K562 (cell line): Measurements from ENCODE around the gene ADAM30. TPM values are rescaled to one million over a fixed set of nuclear protein-coding genes. Genes with fewer than 3 reads are reported as not detected.

Experiments used
- ATAC-seq: fragments of 200-7000 bp; cut with Tn5 transposase; 3 replicates; pipeline ENCODE4 v1.9.1; 2020; ENCODE audit warnings: moderate library complexity
- BruUV-seq: library from RNA; stranded (reverse); fragments of 400-500 nt; replicated peaks from 2 replicates; lab custom pipeline; 2021; lab: Mats Ljungman, UMichigan
- CTCF ChIA-PET: fragments of 300-600 bp; formaldehyde crosslinking; extraction: SDS; loops from one replicate; lab custom pipeline; 2021; ENCODE audit warnings: low intra/inter-chr PET ratio; lab: Yijun Ruan, JAX
- POLR2A ChIA-PET: fragments of 300-600, 350-650 bp; sonication (Branson Sonifier 250); formaldehyde crosslinking; extraction: SDS; loops from one replicate; lab custom pipeline; 2021; ENCODE audit warnings: antibody characterized with exemption, inconsistent platforms; lab: Yijun Ruan, JAX
- DNase-seq, 4 experiments: peaks; one replicate each; pipeline versions ENCODE4 v3.0.0 to v3.0.0-alpha.2; 2011 to 2018; ENCODE audit warnings: low spot score in 3 of 4, mixed read lengths in 3 of 4; ENCODE audit errors: extremely low read depth in 1 of 4
- FAIRE-seq: peaks from 2 replicates; lab custom pipeline; 2011; peaks lifted over from hg19 to GRCh38; lab: Jason Lieb, UNC
- H2AFZ ChIP-seq: 2 replicates; pipeline ENCODE4 v1.6.0; 2011; ENCODE audit warnings: low read depth, low read length, control low read depth, inconsistent platforms
- H3K27ac ChIP-seq: fragments of 200-600 bp; 3 replicates; pipeline ENCODE4 v1.8.0; 2011; ENCODE audit warnings: low read depth, mild to moderate bottlenecking, control low read depth, inconsistent platforms, low read length, moderate library complexity, mixed read lengths; ENCODE audit errors: extremely low read depth
- H3K27me3 ChIP-seq, 2 experiments: fragments of 300-600 bp in 1 of 2; 2 replicates in 1 of 2; 3 replicates in 1 of 2; pipeline versions ENCODE4 v1.6.0 to v1.8.0; 2011; ENCODE audit warnings: inconsistent platforms in 2 of 2, low read length in 2 of 2, mild to moderate bottlenecking in 1 of 2, mixed read lengths in 1 of 2, moderate library complexity in 1 of 2; ENCODE audit not compliant: control insufficient read depth in 2 of 2, insufficient read depth in 2 of 2
- H3K36me3 ChIP-seq: fragments of 300-600 bp; 3 replicates; pipeline ENCODE4 v1.8.0; 2011; ENCODE audit warnings: mild to moderate bottlenecking, low read length, inconsistent platforms; ENCODE audit not compliant: control insufficient read depth, insufficient read depth
- H3K4me1 ChIP-seq, 2 experiments: fragments of 200-600 bp in 1 of 2; replicated peaks in 1 of 2; 2 replicates in 1 of 2; 3 replicates in 1 of 2; pipeline versions ENCODE4 v1.5.1 to v1.8.0; 2011; ENCODE audit warnings: inconsistent platforms in 2 of 2, low read length in 2 of 2, mild to moderate bottlenecking in 1 of 2, mixed read lengths in 1 of 2, moderate library complexity in 1 of 2; ENCODE audit not compliant: control insufficient read depth in 2 of 2, insufficient read depth in 2 of 2
- H3K4me2 ChIP-seq: 2 replicates; pipeline ENCODE4 v1.6.1; 2011; ENCODE audit warnings: low read length, control low read depth, inconsistent platforms, mixed read lengths; ENCODE audit not compliant: insufficient read depth
- H3K4me3 ChIP-seq: fragments of 200-600 bp; sonication (generic), shearing (Covaris generic); 2 replicates; pipeline ENCODE4 v1.5.1; 2016; ENCODE audit warnings: control low read depth, inconsistent platforms
- H3K79me2 ChIP-seq: fragments of 200-600 bp; 3 replicates; pipeline ENCODE4 v1.8.0; 2011; ENCODE audit warnings: low read length, inconsistent platforms; ENCODE audit not compliant: control insufficient read depth, insufficient read depth
- H3K9ac ChIP-seq, 2 experiments: 2 replicates each; pipeline versions ENCODE4 v1.6.0 to v1.6.1; 2011; ENCODE audit warnings: low read depth in 2 of 2, low read length in 2 of 2, control low read depth in 1 of 2, inconsistent platforms in 1 of 2, mild to moderate bottlenecking in 1 of 2, mixed read lengths in 1 of 2; ENCODE audit not compliant: insufficient read depth in 1 of 2
- H3K9me1 ChIP-seq: one replicate; pipeline ENCODE4 v1.6.0; 2011; ENCODE audit warnings: inconsistent platforms, mild to moderate bottlenecking, low read length, moderate library complexity; ENCODE audit not compliant: control insufficient read depth, insufficient read depth
- H3K9me3 ChIP-seq: replicated peaks from 2 replicates; pipeline ENCODE4 v1.5.1; 2011; ENCODE audit warnings: low read depth, low read length, inconsistent platforms; ENCODE audit not compliant: control insufficient read depth, insufficient read depth
- H4K20me1 ChIP-seq: replicated peaks from 2 replicates; pipeline ENCODE4 v1.6.1; 2011; ENCODE audit warnings: low read length, inconsistent platforms, mixed read lengths; ENCODE audit not compliant: control insufficient read depth, insufficient read depth
- DDX20 ChIP-seq: fragments of 450-650 bp; IDR thresholded peaks from 2 replicates; pipeline ENCODE4 v1.6.1; 2016; ENCODE audit warnings: missing genetic modification characterization, low read depth, mild to moderate bottlenecking, missing compliant biosample characterization, moderate library complexity
- FOXP4 ChIP-seq: sonication (generic); formaldehyde crosslinking; IDR thresholded peaks from 2 replicates; pipeline ENCODE4 v1.8.0; 2022; ENCODE audit warnings: mild to moderate bottlenecking, missing genetic modification reagents, borderline replicate concordance
- XRCC4 ChIP-seq: IDR thresholded peaks from one replicate; pipeline ENCODE4 v1.6.1; 2011; ENCODE audit not compliant: insufficient read depth, insufficient read length; ENCODE audit errors: extremely low read depth
- WGBS: fragments of 100-300 bp; shearing (Covaris generic); methylation state at CpG from one replicate; pipeline ENCODE4 v1.1.6; 2016; ENCODE audit warnings: low coverage, mixed read lengths; ENCODE audit not compliant: insufficient coverage; ENCODE audit errors: missing lambda C conversion rate; 5-methylcytosine and 5-hydroxymethylcytosine counted together
- in situ Hi-C: fragments of 300-500 bp; cut with MboI; formaldehyde crosslinking; loops from 4 replicates; pipeline ENCODE4 v1.15.0; 2018; ENCODE audit warnings: inconsistent platforms, mixed read lengths
- intact Hi-C: fragments of 100-400 bp; cut with micrococcal nuclease; formaldehyde crosslinking; loops from 2 replicates; pipeline ENCODE4 v1.14.2; 2022
- polyA plus RNA-seq, 8 experiments: library from polyadenylated mRNA; depleted of rRNA in 4 of 8; stranded (reverse) in 5 of 8; unstranded in 3 of 8; fragments of >200 nt; fragmentation: Nextera tagmentation in 2 of 8; fragmentation: Illumina TruSeq in 1 of 8; extraction: Ambion mirVana in 2 of 8; extraction: Trizol in 1 of 8; gene quantifications; 2 replicates each; pipeline versions ENCODE4 v1.2.1 to v1.2.3, GENCODE V29; 2011 to 2014; ENCODE audit warnings: inconsistent platforms in 1 of 8, missing spikeins in 1 of 8
- total RNA-seq, 7 experiments: library from RNA; depleted of rRNA in 6 of 7; stranded (reverse); fragments of >200 nt in 6 of 7; fragmentation: Illumina TruSeq in 2 of 7; extraction: Trizol in 2 of 7; gene quantifications; 2 replicates each; pipeline versions ENCODE4 v1.2.1 to v1.2.3, GENCODE V29; 2011 to 2021; ENCODE audit warnings: low replicate concordance in 1 of 7

ADAM30 gene
- total and polyA plus RNA-seq, 9 of the 15 experiments (the other 6 are each of a cell fraction or from before 2014, with no cell fraction given): not detected

- H4K20me1 ChIP-seq: no peaks in the 10 kb centered on the region
- ChIA-PET POLR2A (interaction anchor here (1.5 kb wide), 1 partner anchor 12 kb away, joined by 3 read pairs; no protein-coding TSS in a partner anchor), CTCF (no interaction called here)
- in situ Hi-C loops: no loop called here
- H3K79me2 ChIP-seq: no peaks in the 10 kb centered on the region
- no peak overlapping the region for H3K9ac ChIP-seq
- H3K27me3 ChIP-seq: no peaks in the 10 kb centered on the region
- FAIRE-seq: no peak
- H3K9me3 ChIP-seq: no peaks in the 10 kb centered on the region
- no peaks in the 10 kb centered on the region for H3K36me3 ChIP-seq
- no peak overlapping the region for H3K4me3 ChIP-seq
- DNase-seq: no peak
- no peak overlapping the region for H3K4me2 ChIP-seq
- intact Hi-C loops: loop anchor here (1.0 to 2.0 kb wide), 2 partner anchors 77 to 96 kb away; no protein-coding TSS in a partner anchor
- H2AFZ ChIP-seq: peak overlapping the region; percentile 92; the same call in 1 of the 2 replicates
- 47% methylated on average over 4 of the region's 4 CpGs for WGBS
- no TSS peak for BruUV-seq
- H3K27ac ChIP-seq: no peak overlapping the region
- no peak for TF ChIP-seq DDX20 (tag)
- no peak for TF ChIP-seq XRCC4
- TF ChIP-seq FOXP4 (CRISPR knock-in tag): no peak
- H3K9me1 ChIP-seq: no peaks in the 10 kb centered on the region
- ATAC-seq: no peak
- peaks cover 4 to 20% of the 10 kb centered on the region in 2 experiments; a peak in 3 of 5 replicates for H3K4me1 ChIP-seq
These were observed 24.4 kb downstream of the ADAM30 start for GRCh38 chr1:119871881-119872280.
